Brain microvascular endothelial cell (primary cell): ENCODE measurements around the gene BTNL3.
"Not testable (repeated sequence)": the region's sequence is repeated elsewhere in the genome, so short reads cannot be mapped to it uniquely, and the experiment has no call there.

Experiments used
- DNase-seq: peaks from one replicate; pipeline ENCODE4 v3.0.0-alpha.2; 2020
- H3K27ac ChIP-seq: fragments of 250-450 bp; sonication (Bioruptor Pico); 2 replicates; pipeline ENCODE4 v1.5.1; 2020; ENCODE audit warnings: mild to moderate bottlenecking, moderate library complexity
- H3K27me3 ChIP-seq: fragments of 250-450 bp; sonication (Bioruptor Pico); replicated peaks from 2 replicates; pipeline ENCODE4 v1.5.1; 2020; ENCODE audit warnings: mild to moderate bottlenecking
- H3K36me3 ChIP-seq: fragments of 250-450 bp; sonication (Bioruptor Pico); replicated peaks from 2 replicates; pipeline ENCODE4 v1.5.1; 2020; ENCODE audit warnings: mild to moderate bottlenecking
- H3K4me3 ChIP-seq: 2 replicates; pipeline ENCODE4 v1.5.1; 2011; ENCODE audit warnings: low read depth, mild to moderate bottlenecking, control low read depth, low read length, moderate library complexity
- CTCF ChIP-seq: IDR thresholded peaks from 2 replicates; pipeline ENCODE4 v1.5.1; 2011; ENCODE audit warnings: low read depth, mild to moderate bottlenecking, moderate library complexity, low read length, control low read depth, inconsistent platforms; ENCODE audit errors: missing control alignments
- in situ Hi-C: cut with HindIII; loops from 2 replicates; pipeline ENCODE4 v1.10.0; 2017; ENCODE audit warnings: low sequenced_read_pairs, low pct_ligation_motif_present

Gene BTNL3

GRCh38 chr5:181045316-181045715 is 56.7 kb downstream of the BTNL3 start:
- in situ Hi-C loops, result no loop called here
- no peak for DNase-seq
- H3K27ac ChIP-seq, result no peak overlapping the region
- H3K27me3 ChIP-seq, result no peaks in the 10 kb centered on the region
- H3K4me3 ChIP-seq, result no peak overlapping the region
- no peaks in the 10 kb centered on the region for H3K36me3 ChIP-seq
- TF ChIP-seq CTCF, result no peak

- H3K27ac ChIP-seq, H3K4me3 ChIP-seq, H3K27me3 ChIP-seq, DNase-seq, H3K36me3 ChIP-seq, in situ Hi-C loops: not testable (repeated sequence)
Measured at GRCh38 chr5:181045857-181046256, 57.2 kb downstream of the BTNL3 start.

GRCh38 chr5:181047288-181047687 is 58.6 kb downstream of the BTNL3 start:
- Histone ChIP-seq H3K27ac (no peak overlapping the region), H3K4me3 (no peak overlapping the region), H3K27me3 (peaks cover 9% of the 10 kb centered on the region), H3K36me3 (no peaks in the 10 kb centered on the region)
- DNase-seq, result no peak
- in situ Hi-C loops, result no loop called here
- no peak for TF ChIP-seq CTCF

GRCh38 chr5:181047921-181048320 is 59.3 kb downstream of the BTNL3 start:
- no peak for TF ChIP-seq CTCF
- no peaks in the 10 kb centered on the region for H3K36me3 ChIP-seq
- H3K27ac ChIP-seq, result no peak overlapping the region
- peaks cover 13% of the 10 kb centered on the region for H3K27me3 ChIP-seq
- in situ Hi-C loops, result no loop called here
- no peak overlapping the region for H3K4me3 ChIP-seq
- DNase-seq, result no peak

GRCh38 chr5:181050016-181050415 is 61.4 kb downstream of the BTNL3 start:
- DNase-seq, result no peak
- TF ChIP-seq CTCF, result no peak
- Histone ChIP-seq H3K27me3 (peaks cover 31% of the 10 kb centered on the region), H3K27ac (no peak overlapping the region), H3K36me3 (no peaks in the 10 kb centered on the region), H3K4me3 (no peak overlapping the region)
- in situ Hi-C loops, result no loop called here

GRCh38 chr5:181051841-181052671 is 63.4 kb downstream of the BTNL3 start:
- in situ Hi-C loops, result no loop called here
- Histone ChIP-seq H3K4me3 (peak overlapping the region; percentile 30), H3K27ac (no peak overlapping the region), H3K27me3 (peaks cover 38% of the 10 kb centered on the region), H3K36me3 (no peaks in the 10 kb centered on the region)
- TF ChIP-seq CTCF, result no peak
- DNase-seq, result no peak
